Nephron progenitor cell (in vitro differentiated cells): Measurements from ENCODE around the gene DOC2B.
A peak's percentile ranks its signal among the peaks of the same experiment; 100 is the strongest.
"Not testable (repeated sequence)": the region's sequence is repeated elsewhere in the genome, so short reads cannot be mapped to it uniquely, and the experiment has no call there.

Experiments
- DNase-seq: peaks from one replicate; pipeline ENCODE4 v3.0.0; 2021
- H3K27ac Mint-ChIP-seq: 2 replicates; pipeline ENCODE4 v1.8.0; 2021; ENCODE audit warnings: mild to moderate bottlenecking, moderate library complexity, mixed read lengths
- H3K27me3 Mint-ChIP-seq: 2 replicates; pipeline ENCODE4 v1.8.0; 2021; ENCODE audit warnings: mild to moderate bottlenecking, low read depth, mixed read lengths; ENCODE audit not compliant: poor library complexity
- H3K36me3 Mint-ChIP-seq: 2 replicates; pipeline ENCODE4 v1.8.0; 2021; ENCODE audit warnings: low read depth, mixed read lengths
- H3K4me1 Mint-ChIP-seq: 2 replicates; pipeline ENCODE4 v1.8.0; 2021; ENCODE audit warnings: mixed read lengths
- H3K4me3 Mint-ChIP-seq: 2 replicates; pipeline ENCODE4 v1.8.0; 2021; ENCODE audit warnings: mild to moderate bottlenecking, moderate library complexity, mixed read lengths
- H3K9me3 Mint-ChIP-seq: 2 replicates; pipeline ENCODE4 v1.8.0; 2021; ENCODE audit warnings: mild to moderate bottlenecking, moderate library complexity, mixed read lengths
- CTCF ChIP-seq: fragments of 200-600 bp; sonication (generic); IDR thresholded peaks from 2 replicates; pipeline ENCODE4 v1.5.0; 2021; ENCODE audit warnings: antibody characterized with exemption

Gene DOC2B

DNA sequence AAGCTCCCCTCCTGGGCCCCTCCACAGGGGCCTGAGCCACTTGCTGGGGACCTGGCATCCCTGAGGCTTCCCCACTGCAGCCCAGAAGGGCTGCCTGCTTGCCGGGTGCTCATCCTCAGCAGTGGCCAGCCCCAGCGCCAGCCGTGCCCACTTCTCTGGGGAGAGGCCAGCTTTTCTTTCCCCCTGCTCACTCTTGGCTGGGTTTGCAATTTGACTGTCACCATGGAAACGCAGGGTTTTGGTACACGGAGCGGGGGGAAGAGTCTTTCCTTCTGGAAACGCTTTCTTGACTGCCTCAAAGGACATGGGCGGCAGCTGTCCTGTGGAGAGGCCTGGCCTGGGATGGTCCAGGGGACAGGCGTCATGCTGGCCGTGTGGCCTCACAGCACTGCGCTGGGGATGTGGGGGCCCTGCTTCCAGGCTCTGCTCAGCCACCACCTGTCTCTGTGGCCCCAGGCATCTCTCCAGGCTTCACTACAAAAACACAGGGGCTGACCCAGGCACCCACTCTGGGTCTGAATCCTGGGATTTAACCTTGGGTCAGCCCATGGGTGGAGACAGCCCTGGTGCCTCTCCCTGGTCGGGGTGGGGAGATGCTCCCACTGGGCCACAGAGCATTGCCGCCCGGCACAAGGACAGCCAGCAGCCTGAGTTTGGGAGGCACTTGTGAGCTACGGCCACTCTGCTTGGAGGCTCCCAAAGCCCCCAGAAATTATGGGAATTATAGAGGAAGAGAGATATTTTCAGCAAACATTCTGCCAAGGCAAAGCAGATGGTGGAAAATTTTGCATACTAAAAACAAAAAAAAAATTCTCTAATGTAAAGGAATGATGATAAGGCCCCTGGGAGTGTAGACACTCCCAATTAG, 45.9 kb upstream of the DOC2B start:
- H3K36me3 Mint-ChIP-seq: no peaks in the 10 kb centered on the region
- no peak for TF ChIP-seq CTCF
- no peak overlapping the region for H3K27ac Mint-ChIP-seq
- H3K4me1 Mint-ChIP-seq: peaks cover 40% of the 10 kb centered on the region
- H3K27me3 Mint-ChIP-seq: peaks cover 4% of the 10 kb centered on the region
- no peaks in the 10 kb centered on the region for H3K9me3 Mint-ChIP-seq
- H3K4me3 Mint-ChIP-seq: no peak overlapping the region
- DNase-seq: no peak

DNA sequence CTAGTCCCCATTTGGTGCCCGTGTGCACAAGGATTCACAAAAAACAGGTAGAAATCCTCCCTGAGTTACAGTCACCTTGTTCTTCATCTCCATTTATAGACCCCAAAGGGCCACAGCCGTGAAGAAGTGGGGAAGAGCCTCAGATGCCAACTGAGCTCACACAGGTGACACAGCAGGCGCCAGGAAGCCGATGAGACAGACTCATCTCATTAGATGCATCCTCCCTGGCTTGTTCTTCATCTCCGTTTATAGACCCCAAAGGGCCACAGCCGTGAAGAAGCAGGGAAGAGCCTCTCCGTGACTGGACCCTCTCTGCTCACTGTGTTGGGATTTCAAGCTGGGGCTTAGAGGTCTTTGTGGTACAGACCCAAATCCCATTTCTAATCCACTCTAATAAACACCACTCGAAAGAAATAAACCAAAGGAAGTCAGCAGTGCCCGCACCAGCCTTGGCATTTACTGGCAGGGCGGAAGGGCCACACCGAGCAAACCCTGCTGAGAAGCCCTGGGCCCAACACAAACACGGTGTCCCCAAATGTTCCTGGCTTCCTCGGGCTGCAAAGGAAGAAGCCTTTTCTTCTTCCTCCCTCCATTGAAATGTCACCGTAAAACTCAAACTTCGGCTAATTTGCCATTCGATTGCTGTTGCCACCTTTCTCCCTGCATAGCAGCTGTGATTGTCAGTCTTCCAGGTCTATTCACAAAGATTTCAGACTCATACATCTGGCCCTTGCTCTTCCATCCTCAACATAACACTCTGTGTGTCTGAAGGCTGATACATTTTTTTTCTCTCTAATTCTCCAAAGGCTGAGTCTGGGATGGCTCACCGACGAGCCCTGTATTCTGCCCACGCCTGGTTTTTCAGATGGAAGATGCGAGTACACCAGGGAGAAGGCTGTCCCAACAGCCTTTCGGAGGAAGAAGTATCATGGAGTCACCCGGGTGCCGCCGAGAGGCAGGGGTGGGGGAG, 44.9 kb upstream of the DOC2B start:
- no peak for DNase-seq
- Mint-ChIP-seq H3K9me3 (no peaks in the 10 kb centered on the region), H3K27me3 (peaks cover 4% of the 10 kb centered on the region), H3K27ac (peak overlapping the region; percentile 42), H3K4me1 (peaks cover 33% of the 10 kb centered on the region), H3K36me3 (no peaks in the 10 kb centered on the region), H3K4me3 (no peak overlapping the region)
- TF ChIP-seq CTCF: no peak

DNA sequence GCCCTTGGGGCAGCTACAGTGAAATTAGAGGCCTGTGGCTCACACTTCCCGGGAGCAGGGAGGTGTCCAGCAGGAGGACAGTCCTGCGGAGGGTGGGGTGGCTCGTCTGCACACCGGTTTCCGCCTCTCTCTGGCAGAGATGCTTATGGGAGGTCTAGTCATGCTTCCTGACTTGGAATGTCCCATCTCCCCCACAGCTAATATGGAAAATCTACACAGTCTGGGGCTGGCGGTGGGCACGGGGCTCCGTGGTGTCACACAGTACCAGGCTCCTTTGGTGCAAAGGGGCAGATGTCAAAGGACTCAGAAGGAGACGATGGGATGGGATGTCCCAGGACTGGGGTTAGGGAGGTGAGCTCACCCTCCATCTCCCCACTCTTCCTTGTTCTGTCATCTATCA, 44.1 kb upstream of the DOC2B start:
- no peak overlapping the region for H3K4me3 Mint-ChIP-seq
- DNase-seq: no peak
- H3K9me3 Mint-ChIP-seq: no peaks in the 10 kb centered on the region
- H3K27ac Mint-ChIP-seq: peak overlapping the region; percentile 42
- H3K27me3 Mint-ChIP-seq: peaks cover 4% of the 10 kb centered on the region
- peaks cover 25% of the 10 kb centered on the region for H3K4me1 Mint-ChIP-seq
- H3K36me3 Mint-ChIP-seq: no peaks in the 10 kb centered on the region
- no peak for TF ChIP-seq CTCF

DNA sequence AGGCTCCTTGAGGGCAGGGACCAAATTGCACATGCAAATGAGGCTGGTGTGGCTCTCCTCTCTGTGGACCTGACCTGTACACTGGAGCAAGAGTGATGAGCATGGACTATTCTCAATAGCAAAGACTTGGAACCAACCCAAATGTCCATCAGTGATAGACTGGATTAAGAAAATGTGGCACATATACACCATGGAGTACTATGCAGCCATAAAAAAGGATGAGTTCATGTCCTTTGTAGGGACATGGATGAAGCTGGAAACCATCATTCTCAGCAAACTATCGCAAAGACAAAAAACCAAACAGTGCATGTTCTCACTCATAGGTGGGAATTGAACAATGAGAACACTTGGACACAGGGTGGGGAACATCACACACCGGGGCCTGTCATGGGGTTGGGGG, 43.1 kb upstream of the DOC2B start:
- not testable (repeated sequence) for H3K27me3 Mint-ChIP-seq, H3K4me3 Mint-ChIP-seq, H3K27ac Mint-ChIP-seq, H3K9me3 Mint-ChIP-seq, H3K36me3 Mint-ChIP-seq, DNase-seq
- peaks cover 20% of the 10 kb centered on the region for H3K4me1 Mint-ChIP-seq

DNA sequence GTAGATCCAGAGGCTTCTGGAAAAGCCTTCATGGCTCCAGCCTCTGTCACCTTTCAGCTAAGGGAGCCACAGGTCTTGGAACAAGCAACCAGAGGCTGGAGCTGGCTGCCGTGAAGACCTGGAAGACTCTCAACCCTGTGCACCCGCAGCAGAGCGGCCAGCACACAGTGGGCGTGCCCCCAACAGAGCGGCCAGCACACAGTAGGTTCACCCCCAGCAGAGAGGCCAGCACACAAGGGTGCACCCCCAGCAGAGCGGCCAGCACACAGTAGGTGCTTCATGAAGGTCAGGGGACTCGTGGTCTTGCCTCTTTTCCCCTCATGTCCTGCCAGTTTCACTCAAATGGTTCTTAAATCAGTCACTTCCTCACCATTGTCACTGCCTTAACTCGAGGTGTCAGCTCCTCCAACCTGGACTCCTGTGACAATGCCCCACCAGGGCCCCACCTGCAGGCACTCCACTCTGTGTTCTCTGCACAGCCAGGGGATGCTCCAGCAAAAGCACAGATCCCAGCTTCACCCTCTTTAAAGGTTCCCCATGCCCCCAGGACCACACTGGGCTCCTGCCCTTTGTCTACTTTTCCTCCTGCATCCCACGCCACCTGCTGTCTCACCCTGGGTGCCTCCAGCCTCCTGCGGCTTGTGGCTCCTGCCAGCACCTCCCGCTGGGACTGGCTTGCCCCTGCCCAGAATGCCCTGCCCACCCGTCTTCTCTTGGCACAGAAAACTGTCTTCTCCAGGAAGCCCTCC, 42.4 kb upstream of the DOC2B start:
- H3K4me3 Mint-ChIP-seq: no peak overlapping the region
- TF ChIP-seq CTCF: no peak
- no peaks in the 10 kb centered on the region for H3K36me3 Mint-ChIP-seq
- peaks cover 17% of the 10 kb centered on the region for H3K4me1 Mint-ChIP-seq
- H3K27ac Mint-ChIP-seq: peak overlapping the region; percentile 80
- DNase-seq: no peak
- H3K27me3 Mint-ChIP-seq: no peaks in the 10 kb centered on the region
- H3K9me3 Mint-ChIP-seq: no peaks in the 10 kb centered on the region

DNA sequence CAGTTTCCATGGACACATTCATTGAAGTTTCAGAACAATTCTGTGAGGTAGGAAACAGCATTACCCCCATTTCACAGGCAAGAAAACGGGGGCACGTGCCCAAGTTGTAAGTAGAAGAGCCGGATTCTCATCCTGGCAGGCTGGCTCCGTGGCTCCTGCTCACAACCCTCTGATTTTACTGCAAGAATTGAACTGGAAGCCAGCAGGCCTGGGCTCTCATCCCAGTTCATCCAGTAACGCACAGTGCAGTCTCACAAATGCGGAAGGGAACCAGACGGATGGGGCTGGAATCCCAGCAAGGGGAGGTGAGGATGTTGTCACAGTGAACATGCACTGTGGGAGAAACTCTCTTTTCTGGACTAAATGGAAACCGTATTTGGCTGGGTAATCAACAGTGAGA, 40.7 kb upstream of the DOC2B start:
- H3K9me3 Mint-ChIP-seq: no peaks in the 10 kb centered on the region
- H3K36me3 Mint-ChIP-seq: no peaks in the 10 kb centered on the region
- peaks cover 8% of the 10 kb centered on the region for H3K4me1 Mint-ChIP-seq
- H3K4me3 Mint-ChIP-seq: no peak overlapping the region
- no peak overlapping the region for H3K27ac Mint-ChIP-seq
- no peak for DNase-seq
- no peaks in the 10 kb centered on the region for H3K27me3 Mint-ChIP-seq
- no peak for TF ChIP-seq CTCF
